ENCODE measurements around the gene TOMM40. TPM values are rescaled to one million over a fixed set of nuclear protein-coding genes. Genes with fewer than 3 reads are reported as not detected.

Gene TOMM40
- total RNA-seq, 1 experiment from 2014 or later: 180 TPM

GRCh38 chr19:44894052-44894400 is 3.0 kb downstream of the TOMM40 start:
- TF ChIP-seq CTCF (conservative IDR thresholded peaks at IDR 0.05): no peak
- Histone ChIP-seq H3K4ac (ENCODE audit: low read depth, low read length) (no peak overlapping the region), H3K18ac (ENCODE audit: insufficient read length, low read depth, low read length) (no peak overlapping the region), H3K79me2 (ENCODE audit: insufficient read depth, low read length) (peaks cover 12% of the 10 kb centered on the region), H3K9me3 (ENCODE audit: control insufficient read depth, low read depth, low read length) (no peaks in the 10 kb centered on the region), H3K23ac (ENCODE audit: insufficient read length, low read depth, low read length) (no peak overlapping the region), H3K4me1 (ENCODE audit: insufficient read depth, low read length) (peaks cover 6% of the 10 kb centered on the region; the same call in 1 of the 2 replicates), H4K8ac (replicated peaks; ENCODE audit: insufficient read length, low read depth, low read length) (no peak overlapping the region), H3K14ac (ENCODE audit: insufficient read depth, low read length) (no peak overlapping the region), H2BK15ac (ENCODE audit: low read depth, low read length) (no peak overlapping the region), H2BK120ac (ENCODE audit: low read depth, low read length, poor library complexity, severe bottlenecking) (no peak overlapping the region), H3K4me2 (ENCODE audit: insufficient read depth, insufficient read length, low read length) (no peak overlapping the region), H3K27ac (ENCODE audit: insufficient read length, low read depth, low read length) (no peak overlapping the region), H2BK12ac (ENCODE audit: insufficient read length, low read depth, low read length) (no peak overlapping the region), H2BK20ac (ENCODE audit: low read depth, low read length, poor library complexity, severe bottlenecking) (no peak overlapping the region), H3K27me3 (ENCODE audit: insufficient read depth, low read length) (no peaks in the 10 kb centered on the region), H2AK5ac (ENCODE audit: insufficient read length, low read length) (no peak overlapping the region), H2AFZ (ENCODE audit: low read length) (no peak overlapping the region), H3K56ac (ENCODE audit: insufficient read length, low read depth, low read length) (no peak overlapping the region), H3K79me1 (ENCODE audit: insufficient read depth, low read depth, low read length, poor library complexity, severe bottlenecking) (peaks cover 15% of the 10 kb centered on the region), H3K9ac (ENCODE audit: extremely low read depth, insufficient read length, low read length) (no peak overlapping the region), H2BK5ac (ENCODE audit: insufficient read length, low read length) (no peak overlapping the region), H4K5ac (ENCODE audit: insufficient read length, low read depth, low read length) (no peak overlapping the region), H4K20me1 (ENCODE audit: control insufficient read depth, insufficient read depth, insufficient read length) (peaks cover 3% of the 10 kb centered on the region), H4K91ac (ENCODE audit: insufficient read length, low read depth, low read length) (no peak overlapping the region), H3K23me2 (ENCODE audit: insufficient read length, low read depth, low read length, poor library complexity, severe bottlenecking) (peaks cover 6% of the 10 kb centered on the region), H3T11ph (ENCODE audit: low read length) (no peak overlapping the region)
- no peaks in the 10 kb centered on the region for H3K9me3 Mint-ChIP-seq
- H3K4me3 Mint-ChIP-seq: no peak overlapping the region
- WGBS (ENCODE audit: extremely low coverage, insufficient read length, low lambda C conversion rate): no CpG with 5 or more reads among the region's 6 CpGs
- H3K27me3 Mint-ChIP-seq (ENCODE audit: low read depth): no peaks in the 10 kb centered on the region; the same call in 1 of the 2 replicates
- peaks cover 54 to 69% (median 67%) of the 10 kb centered on the region in 3 experiments; a peak in 6 of 7 replicates for H3K36me3 Mint-ChIP-seq (ENCODE audit: insufficient read depth in 1 of 3, low read depth in 3 of 3)
- no peak overlapping the region for H3K27ac Mint-ChIP-seq
- H3K4me1 Mint-ChIP-seq: peaks cover 3 to 21% of the 10 kb centered on the region in 2 experiments
- no peak for DNase-seq
